ELF-1 (cell line): ENCODE results near the gene GGACT.
A peak's percentile ranks its signal among the peaks of the same experiment; 100 is the strongest.
"Not testable (repeated sequence)": the region's sequence is repeated elsewhere in the genome, so short reads cannot be mapped to it uniquely, and the experiment has no call there.

Experiments used
- DNase-seq: peaks from one replicate; pipeline ENCODE4 v3.0.0-alpha.2; 2016; ENCODE audit warnings: low read depth, low spot score

The GGACT gene

GRCh38 chr13:100588331-100589177 is at the start of gene GGACT:
Gene GGACT (minus strand): TSS chr13:100588789. CDS start chr13:100532591, 56,198 bp downstream.
- DNase-seq: peak; percentile 82

DNA sequence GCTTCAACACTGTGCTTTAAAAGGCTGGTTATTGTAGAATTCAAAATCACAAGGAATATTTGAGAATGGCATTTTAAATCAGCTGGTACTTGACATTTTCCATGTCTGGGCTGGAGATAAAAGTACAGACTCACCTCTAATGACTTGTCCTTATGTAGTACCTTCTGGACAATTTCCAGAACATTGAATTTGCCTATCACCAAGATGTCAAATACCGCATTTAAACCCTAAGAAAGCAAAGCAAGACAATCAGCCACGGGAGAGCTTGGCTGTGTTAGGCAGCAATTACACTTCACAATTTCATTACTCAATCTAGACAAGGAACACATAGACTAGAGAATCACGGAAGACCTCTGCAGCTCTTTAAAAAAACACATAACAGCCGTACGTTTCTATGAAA is 49.2 kb upstream of the GGACT start:
- no peak for DNase-seq

GRCh38 chr13:100637380-100637779 is 48.8 kb upstream of the GGACT start:
- no peak for DNase-seq

DNA sequence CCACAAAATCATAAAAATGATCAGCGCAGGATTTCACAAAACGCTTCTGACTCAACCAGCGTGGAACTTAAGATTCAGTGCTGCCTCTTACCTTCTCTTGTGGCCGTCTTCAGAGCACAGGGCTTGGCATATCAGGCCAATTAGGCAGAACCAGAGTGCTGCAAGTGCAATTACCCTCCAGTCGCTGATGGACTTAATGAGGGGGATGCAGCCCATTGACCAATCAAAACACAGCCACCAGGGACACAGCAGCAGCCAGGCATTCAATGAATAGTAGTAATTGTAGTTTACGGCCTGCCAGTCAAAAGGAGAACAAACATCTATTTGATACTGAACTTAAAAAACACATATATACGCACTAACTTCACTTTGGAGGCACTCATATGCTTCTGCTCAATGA is 47.9 kb upstream of the GGACT start:
- DNase-seq: peak; percentile 51

GRCh38 chr13:100636004-100636403 is 47.4 kb upstream of the GGACT start:
- no peak for DNase-seq

- DNase-seq: no peak
These were observed 46.1 kb upstream of the GGACT start for GRCh38 chr13:100634696-100635095.

DNA sequence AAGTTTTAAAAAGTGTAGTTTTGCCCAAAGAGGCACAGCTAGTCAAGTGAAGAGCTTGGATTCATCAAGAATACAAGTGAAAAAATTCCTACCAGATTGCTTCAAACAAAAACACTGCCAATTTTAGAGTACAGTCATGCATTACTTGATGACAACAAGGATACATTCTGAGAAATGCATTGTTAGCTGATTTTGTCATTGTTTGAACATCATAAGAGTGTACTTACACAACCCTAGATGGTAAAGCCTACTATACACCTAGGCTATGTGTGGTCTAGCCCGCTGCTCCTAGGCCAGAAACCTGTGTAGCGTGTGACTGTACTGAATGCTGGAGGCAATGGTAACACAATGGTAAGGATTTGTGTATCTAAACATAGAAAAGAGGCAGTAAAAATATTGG is 44.9 kb upstream of the GGACT start:
- DNase-seq: no peak

- DNase-seq: peak; percentile 92
These were observed 42.0 kb upstream of the GGACT start for GRCh38 chr13:100630555-100630954.

DNA sequence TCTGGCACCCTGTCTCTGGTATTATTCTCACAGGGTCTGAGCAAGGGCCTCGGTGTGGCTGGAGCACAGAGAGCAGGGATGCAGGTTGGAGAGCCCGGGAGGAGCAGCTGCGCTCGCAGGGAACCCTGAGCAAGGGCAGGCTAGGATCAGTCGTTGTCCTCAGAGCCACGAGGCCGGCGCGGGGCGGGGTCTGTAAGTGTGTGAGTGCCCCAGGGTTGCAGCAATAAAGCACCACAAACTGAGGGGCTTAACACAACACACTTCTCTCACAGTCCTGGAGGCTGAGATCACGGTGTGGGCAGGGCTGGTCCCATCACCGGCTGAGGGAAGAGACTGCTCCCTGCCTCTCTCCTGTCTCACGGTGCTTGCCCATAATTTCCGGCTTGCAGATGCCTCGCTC is 38.5 kb upstream of the GGACT start:
- peak; percentile 53 for DNase-seq

GRCh38 chr13:100625447-100625846 is 36.9 kb upstream of the GGACT start:
- DNase-seq: peak; percentile 24

- DNase-seq: no peak
These were observed 32.2 kb upstream of the GGACT start for GRCh38 chr13:100620792-100621191.

DNA sequence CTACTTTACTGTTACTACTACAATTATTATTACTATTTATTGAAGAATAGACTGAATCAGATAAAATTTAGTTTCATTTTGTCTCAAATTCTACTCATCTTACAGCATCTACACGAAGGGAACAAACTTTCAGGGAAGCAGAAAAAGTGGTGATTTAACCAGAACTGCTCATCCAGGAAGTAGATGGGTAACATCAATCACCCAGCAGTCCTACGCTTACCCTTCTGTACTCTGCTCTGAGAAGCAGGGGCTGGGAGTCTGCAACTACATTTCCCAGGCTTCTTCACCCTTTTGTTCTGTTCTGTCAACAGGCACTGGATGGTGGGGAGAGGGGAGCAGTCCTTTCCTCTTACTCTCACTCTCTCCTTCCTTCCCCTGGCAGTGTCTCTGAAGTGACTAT is 31.4 kb upstream of the GGACT start:
- no peak for DNase-seq

DNA sequence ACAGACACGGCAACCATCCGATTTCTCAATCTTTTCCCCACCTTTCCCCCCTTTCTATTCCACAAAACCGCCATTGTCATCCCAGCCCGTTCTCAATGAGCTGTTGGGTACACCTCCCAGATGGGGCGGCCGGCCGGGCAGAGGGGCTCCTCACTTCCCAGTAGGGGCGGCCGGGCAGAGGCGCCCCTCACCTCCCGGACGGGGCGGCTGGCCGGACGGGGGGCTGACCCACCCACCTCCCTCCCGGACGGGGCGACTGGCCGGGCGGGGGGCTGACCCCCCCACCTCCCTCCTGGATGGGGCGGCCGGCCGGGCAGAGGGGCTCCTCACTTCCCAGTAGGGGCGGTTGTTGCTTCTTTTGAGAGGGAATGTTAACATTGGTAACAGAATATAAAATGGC is 30.3 kb upstream of the GGACT start:
- not testable (repeated sequence) for DNase-seq

DNA sequence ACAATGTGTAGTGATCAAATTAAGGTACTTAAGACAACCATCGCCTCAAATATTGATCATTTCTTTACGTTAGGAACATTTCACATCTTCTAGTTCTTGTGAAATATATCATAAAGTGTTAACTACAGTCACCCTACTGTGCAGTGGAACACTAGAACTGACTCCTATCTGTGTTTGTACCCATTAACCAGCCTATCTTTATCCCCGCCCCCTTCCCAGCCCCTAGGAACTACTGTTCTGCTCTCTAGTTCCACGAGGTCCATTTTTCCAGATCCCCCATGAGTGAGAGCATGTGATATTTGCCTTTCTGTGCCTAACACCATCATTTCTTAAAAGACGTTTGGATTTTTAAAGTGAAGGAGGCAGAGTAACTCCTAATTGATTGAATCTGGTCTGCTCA is 24.4 kb upstream of the GGACT start:
- no peak for DNase-seq

DNA sequence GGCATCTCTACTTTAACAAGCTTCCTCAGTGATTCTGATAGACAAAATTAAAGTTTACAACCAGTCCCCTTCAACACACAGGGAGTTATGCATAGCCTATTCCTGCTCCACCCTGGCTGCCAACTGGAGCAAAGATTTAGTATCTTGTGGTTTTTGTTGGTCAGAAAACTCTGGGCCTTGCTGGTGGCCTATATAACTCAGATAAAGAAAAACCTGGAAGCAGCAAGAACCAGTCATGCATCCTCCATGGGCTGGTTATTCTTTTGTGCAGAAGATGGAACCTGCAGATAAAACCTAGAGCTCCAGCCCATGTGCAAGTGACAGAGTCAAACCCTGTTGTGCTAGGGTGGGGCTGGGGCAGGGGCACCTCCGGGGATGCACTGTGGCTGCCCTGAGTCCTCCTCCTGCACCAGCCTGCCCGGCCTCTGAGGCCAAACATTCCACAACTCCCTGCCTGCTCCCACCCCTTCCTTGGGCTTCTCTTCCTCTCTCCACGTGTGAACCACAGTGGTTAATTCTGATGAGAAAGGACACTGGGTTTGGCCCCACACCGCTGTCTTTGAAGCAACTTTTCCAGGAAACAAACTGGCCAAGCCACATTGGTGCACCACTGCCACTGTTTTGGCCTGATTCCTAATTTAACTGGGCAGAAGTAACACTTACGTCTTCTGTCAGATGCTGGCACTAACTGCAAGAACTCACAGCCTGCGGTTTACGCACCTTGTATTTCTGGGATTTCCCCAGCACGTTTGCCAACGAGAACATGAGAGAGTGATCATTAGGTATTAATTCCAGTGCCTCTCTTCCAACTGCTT is 23.3 kb upstream of the GGACT start:
- no peak for DNase-seq

GRCh38 chr13:100610391-100611347 is 22.1 kb upstream of the GGACT start:
- no peak for DNase-seq

DNA sequence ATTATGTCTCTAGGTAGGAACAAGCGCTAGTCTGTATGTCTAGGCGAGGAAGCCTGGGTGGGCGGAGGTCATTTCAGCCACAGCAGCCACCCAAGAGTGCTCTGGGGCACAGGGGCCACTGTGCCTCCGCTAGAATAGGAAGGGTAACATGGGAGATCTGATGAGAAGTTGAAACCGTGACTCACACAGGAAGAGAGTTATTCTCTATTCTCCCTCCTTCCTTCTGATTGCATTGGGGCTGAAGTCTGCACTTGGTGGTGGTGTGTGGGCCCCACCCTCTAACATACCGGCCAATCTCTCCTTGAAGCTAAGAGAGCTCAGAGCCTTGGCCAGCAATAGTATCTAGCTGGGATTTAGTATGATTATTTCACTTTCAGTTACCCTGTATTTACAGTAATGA is 20.3 kb upstream of the GGACT start:
- DNase-seq: no peak

GRCh38 chr13:100608489-100608888 is 19.9 kb upstream of the GGACT start:
- DNase-seq: no peak

GRCh38 chr13:100604918-100605710 is 16.5 kb upstream of the GGACT start:
- DNase-seq: no peak

DNA sequence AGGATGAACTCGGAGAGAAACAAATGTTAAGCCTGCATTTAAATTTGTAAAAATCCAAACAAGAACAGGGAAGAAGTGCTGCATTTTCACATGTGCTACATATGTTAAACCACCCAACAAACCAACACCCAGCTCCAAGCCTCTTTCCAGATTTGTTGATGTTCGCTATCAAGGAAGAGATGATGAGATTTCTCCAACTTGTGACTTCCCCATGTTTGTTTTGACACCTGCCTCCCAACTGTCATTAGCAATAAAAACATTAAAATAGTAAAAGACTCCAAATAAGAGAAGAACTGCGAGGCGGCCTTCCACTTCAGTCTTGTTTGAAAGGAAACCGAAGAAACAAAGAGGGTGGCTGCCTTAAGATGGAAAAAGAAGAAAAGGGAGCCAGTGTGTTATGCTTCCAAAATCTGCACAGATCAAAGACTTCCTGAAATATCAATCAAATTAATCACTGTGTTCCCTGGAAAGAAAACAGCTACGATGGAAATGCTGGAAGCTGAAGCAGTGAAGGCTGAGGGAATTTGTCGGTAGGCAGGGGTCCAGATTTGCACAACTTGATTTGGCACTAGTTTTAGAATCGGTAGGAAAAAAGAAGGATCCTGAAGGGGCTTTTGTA is 14.0 kb upstream of the GGACT start:
- no peak for DNase-seq
